Measurements from ENCODE around the gene TRIM41.

TRIM41 gene

DNA sequence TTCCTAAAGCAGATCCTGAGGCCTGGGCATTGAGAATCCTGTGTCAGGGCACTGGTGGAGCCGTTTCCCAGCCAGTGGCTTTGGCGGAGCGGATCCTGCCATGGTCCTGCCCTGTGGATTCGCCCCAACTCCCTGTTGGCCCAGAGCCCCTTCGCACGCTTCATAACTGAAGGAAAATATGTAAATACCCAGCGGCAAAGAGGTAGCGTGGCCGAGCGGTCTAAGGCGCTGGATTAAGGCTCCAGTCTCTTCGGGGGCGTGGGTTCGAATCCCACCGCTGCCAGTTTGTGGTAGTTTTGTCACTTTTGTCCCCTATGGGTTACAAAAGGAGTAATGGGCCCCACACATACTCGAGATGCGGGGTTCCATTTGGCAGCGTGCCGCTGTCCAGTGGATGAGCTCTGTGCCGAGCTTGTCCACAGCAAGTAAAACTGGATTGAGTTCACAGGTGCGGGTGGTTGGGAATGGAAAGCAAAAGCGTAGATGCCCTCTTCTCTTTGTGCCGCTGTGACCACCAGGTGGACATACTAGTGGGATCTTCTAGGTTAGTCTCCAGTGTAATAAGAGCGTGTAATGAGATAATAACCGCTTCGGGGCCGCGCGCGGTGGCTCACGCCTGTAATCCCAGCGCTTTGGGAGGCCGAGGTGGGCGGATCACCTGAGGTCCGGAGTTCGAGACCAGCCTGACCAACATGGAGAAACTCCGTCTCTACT, 35.4 kb upstream of the TRIM41 start:
- H3K4me3 ChIP-seq (ENCODE audit: low read depth, low read length): peak overlapping the region; percentile 59
- DNase-seq (ENCODE audit: low read depth): peak; percentile 82
- TF ChIP-seq, protein P1, sequence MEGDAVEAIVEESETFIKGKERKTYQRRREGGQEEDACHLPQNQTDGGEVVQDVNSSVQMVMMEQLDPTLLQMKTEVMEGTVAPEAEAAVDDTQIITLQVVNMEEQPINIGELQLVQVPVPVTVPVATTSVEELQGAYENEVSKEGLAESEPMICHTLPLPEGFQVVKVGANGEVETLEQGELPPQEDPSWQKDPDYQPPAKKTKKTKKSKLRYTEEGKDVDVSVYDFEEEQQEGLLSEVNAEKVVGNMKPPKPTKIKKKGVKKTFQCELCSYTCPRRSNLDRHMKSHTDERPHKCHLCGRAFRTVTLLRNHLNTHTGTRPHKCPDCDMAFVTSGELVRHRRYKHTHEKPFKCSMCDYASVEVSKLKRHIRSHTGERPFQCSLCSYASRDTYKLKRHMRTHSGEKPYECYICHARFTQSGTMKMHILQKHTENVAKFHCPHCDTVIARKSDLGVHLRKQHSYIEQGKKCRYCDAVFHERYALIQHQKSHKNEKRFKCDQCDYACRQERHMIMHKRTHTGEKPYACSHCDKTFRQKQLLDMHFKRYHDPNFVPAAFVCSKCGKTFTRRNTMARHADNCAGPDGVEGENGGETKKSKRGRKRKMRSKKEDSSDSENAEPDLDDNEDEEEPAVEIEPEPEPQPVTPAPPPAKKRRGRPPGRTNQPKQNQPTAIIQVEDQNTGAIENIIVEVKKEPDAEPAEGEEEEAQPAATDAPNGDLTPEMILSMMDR (IDR thresholded peaks at IDR 0.05; ENCODE audit: low read depth, low read length): peak; percentile 3
- TF ChIP-seq MYC (IDR thresholded peaks at IDR 0.05; ENCODE audit: low read depth, low read length) (0 out of 2 replicates have a peak, but pooled peaks have one; percentile 39), POLR2A (IDR thresholded peaks at IDR 0.05; ENCODE audit: extremely low read depth, insufficient read length) (no peak)
- TF ChIP-seq, protein P2, sequence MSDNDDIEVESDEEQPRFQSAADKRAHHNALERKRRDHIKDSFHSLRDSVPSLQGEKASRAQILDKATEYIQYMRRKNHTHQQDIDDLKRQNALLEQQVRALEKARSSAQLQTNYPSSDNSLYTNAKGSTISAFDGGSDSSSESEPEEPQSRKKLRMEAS (IDR thresholded peaks at IDR 0.05; ENCODE audit: low read depth, low read length): peak; percentile 45

DNA sequence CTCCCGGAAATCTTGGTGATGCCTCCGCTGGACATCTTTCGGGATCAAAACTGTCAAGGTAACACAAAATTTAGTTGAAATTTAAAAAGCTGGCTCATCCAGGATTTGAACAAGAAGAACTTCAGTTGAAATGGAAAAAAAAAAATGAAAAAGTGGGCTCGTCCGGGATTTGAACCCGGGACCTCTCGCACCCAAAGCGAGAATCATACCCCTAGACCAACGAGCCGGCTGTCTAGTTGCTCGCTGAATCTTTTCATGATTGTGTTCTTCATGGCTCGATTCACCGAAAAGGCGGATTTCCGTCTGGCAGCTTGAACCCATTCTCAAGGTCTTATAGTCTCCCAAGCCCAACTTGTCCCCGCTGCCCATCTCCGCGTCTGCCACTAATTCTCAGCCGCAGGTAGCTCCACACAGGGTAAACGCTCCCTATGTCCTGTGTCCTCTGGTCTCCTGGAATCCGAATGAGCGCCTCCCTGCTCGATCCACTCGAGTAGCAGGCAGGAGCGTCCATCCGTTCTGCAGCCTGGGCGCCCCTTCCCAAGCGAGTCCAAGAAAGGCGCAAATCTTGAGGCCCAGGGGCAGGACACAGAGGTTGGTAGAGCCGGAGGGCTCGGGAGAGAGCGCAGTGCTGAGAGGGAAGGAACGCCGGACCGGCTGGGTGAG, 34.2 kb upstream of the TRIM41 start:
- peak; percentile 80 for DNase-seq (ENCODE audit: low read depth)

DNA sequence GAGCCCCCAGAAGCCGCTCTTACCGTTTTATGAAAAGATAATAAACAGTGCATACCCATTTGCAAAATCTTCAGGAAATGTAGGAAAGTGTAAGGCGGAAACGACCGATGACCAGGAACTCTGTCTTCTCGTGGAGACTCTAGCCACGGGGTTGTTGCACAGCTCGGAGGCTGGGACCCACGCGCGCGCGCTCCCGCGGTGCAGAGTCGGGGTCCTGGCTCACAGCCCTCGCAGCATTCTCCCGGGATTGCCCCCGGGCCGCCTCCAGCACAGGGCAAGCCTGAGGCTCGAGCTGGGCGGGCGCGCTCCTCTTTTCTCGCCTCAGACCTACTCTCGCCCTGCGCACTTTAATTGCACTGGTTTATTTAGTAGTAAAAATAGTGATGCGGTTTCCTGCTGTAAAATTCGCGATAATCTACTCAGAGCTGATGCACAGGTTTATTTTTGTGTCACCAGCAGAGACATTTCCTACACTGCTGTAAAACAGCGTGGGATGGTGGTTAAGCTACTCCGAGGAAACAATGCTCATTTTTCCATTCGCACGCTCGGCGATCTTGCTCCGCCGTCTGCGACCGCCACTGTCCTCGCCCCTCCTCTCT, 33.6 kb upstream of the TRIM41 start:
- peak overlapping the region; percentile 76 for H3K4me3 ChIP-seq (ENCODE audit: low read depth, low read length)
- peak; percentile 56 for DNase-seq (ENCODE audit: low read depth)

More for the DNA sequence above, 34.2 kb upstream of the TRIM41 start:
- TF ChIP-seq, protein P2 (IDR thresholded peaks at IDR 0.05; ENCODE audit: low read depth, low read length): no peak
- no peak for TF ChIP-seq POLR2A (IDR thresholded peaks at IDR 0.05; ENCODE audit: extremely low read depth, insufficient read length)
- TF ChIP-seq, protein P1 (IDR thresholded peaks at IDR 0.05; ENCODE audit: low read depth, low read length): no peak
- TF ChIP-seq MYC (IDR thresholded peaks at IDR 0.05; ENCODE audit: low read depth, low read length): no peak
- H3K4me3 ChIP-seq (ENCODE audit: low read depth, low read length): peak overlapping the region; percentile 76

DNA sequence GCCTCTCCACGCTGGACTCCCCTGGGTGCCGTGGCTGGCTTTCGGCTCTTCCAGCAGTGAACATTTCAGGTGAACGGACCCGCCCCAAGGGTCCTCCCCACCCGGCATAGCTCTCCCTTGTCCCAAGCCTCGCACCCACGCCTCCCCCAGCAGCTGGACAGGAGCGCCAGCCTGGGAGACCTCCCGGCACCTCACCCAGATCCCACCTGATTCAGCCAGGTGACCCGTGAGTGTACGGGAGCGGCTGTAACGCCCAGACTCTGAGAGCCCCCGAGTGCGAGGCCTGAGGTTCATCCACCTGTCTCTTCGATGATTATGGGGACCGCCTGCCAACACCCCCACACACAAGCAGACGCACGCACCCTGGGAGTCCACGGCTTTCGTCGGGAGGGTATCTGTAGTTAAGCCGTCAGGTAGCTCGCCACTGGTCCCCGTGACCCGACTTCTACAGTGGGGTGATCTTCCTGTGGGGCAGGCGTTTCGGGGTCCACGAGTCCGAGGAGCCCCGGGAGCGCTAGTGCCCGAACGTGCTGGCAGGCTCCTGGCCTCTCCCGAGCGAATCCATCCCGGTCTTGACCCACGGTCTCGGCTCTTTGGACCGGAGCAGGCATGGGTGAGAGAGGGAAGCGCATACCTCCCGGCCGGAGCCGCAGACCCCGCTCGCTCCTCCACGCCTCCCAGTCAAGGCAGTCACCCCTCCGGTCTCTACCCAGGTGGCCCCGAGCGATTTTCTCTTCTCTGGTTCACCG, 32.9 kb upstream of the TRIM41 start:
- TF ChIP-seq, protein P2 (IDR thresholded peaks at IDR 0.05; ENCODE audit: low read depth, low read length): no peak
- TF ChIP-seq MYC (IDR thresholded peaks at IDR 0.05; ENCODE audit: low read depth, low read length) (no peak), POLR2A (IDR thresholded peaks at IDR 0.05; ENCODE audit: extremely low read depth, insufficient read length) (no peak)
- TF ChIP-seq, protein P1 (IDR thresholded peaks at IDR 0.05; ENCODE audit: low read depth, low read length): no peak
- no peak for DNase-seq (ENCODE audit: low read depth)
- H3K4me3 ChIP-seq (ENCODE audit: low read depth, low read length): peak overlapping the region; percentile 76

More for the DNA sequence above, 33.6 kb upstream of the TRIM41 start:
- TF ChIP-seq, protein P2 (IDR thresholded peaks at IDR 0.05; ENCODE audit: low read depth, low read length): no peak

DNA sequence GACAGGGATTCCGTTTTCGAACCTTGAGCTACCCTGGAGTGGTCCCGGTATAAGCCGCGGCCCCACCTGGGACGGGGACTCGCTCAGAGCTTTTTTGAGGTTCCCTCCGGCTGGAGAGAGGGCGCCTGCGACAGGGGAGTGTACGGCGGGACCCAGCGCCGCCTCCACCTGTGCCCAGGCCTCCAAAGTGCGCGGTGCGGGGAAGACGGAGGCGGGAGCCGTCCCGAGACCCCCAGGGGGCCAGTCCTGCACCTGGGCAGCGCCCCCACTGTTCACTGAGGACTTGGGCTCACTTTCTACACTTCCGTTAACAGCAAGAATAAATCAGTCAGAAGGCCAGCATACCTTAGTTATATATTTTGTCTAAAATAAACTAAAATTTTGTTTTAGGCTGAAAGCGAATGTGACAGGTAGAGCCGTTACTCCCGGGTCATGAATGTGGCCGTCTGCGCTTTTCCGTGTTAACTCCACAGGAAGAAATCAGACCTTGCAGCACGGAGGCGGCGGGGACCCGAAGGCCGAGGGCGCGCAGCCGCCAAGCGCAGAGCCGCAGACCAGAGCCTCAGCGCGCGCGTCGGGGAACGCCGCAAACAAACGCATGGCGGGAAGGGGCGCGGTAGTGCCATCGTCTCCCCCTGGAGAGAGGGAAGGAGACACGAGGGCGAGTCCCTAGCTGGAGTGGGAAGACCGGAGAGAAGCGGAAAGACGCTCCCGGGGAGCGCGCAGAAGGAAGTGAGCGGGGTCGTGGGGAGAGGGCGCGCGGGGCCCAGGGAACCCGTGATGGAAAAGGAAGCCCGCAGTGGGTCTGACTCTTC, 32.2 kb upstream of the TRIM41 start:
- peak overlapping the region; percentile 76 for H3K4me3 ChIP-seq (ENCODE audit: low read depth, low read length)
- TF ChIP-seq MYC (IDR thresholded peaks at IDR 0.05; ENCODE audit: low read depth, low read length): no peak; the same call in 1 of the 2 replicates
- TF ChIP-seq, protein P2 (IDR thresholded peaks at IDR 0.05; ENCODE audit: low read depth, low read length): peak; percentile 35; the same call in 1 of the 2 replicates
- DNase-seq (ENCODE audit: low read depth): peak; percentile 69

All from NB4 (cell line).